ENCODE results near the gene GYPC.
"Not testable (repeated sequence)": the region's sequence is repeated elsewhere in the genome, so short reads cannot be mapped to it uniquely, and the experiment has no call there.

DNA sequence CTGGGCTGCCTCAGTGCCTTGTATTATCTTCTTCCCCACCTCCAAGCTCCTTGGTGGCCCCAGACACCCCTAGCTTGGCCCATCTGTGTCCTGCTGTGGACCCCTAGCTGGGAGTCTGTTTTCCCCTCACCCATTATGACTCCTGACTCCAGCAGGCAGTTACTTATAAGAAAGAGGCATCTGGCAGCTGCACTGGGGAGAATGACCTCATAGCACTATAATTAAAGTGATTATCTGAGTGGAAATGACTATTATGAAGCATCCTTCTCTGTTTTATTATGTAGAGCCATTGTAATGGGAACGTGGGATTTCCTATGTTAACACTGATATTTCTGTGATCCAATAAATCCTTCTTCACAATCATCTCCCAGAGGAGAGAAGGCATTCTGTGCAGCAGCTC, 36.3 kb downstream of the GYPC start:
- TF ChIP-seq EZH2 (IDR thresholded peaks at IDR 0.05; ENCODE audit: borderline replicate concordance, low read depth, low read length, poor library complexity, severe bottlenecking) = not testable (repeated sequence)
- TF ChIP-seq, protein P1, sequence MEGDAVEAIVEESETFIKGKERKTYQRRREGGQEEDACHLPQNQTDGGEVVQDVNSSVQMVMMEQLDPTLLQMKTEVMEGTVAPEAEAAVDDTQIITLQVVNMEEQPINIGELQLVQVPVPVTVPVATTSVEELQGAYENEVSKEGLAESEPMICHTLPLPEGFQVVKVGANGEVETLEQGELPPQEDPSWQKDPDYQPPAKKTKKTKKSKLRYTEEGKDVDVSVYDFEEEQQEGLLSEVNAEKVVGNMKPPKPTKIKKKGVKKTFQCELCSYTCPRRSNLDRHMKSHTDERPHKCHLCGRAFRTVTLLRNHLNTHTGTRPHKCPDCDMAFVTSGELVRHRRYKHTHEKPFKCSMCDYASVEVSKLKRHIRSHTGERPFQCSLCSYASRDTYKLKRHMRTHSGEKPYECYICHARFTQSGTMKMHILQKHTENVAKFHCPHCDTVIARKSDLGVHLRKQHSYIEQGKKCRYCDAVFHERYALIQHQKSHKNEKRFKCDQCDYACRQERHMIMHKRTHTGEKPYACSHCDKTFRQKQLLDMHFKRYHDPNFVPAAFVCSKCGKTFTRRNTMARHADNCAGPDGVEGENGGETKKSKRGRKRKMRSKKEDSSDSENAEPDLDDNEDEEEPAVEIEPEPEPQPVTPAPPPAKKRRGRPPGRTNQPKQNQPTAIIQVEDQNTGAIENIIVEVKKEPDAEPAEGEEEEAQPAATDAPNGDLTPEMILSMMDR (conservative IDR thresholded peaks at IDR 0.05; ENCODE audit: low read depth, low read length) = not testable (repeated sequence)

Data from A673 (cell line).